ENCODE results near the gene PCDHGA7.
"Not testable (repeated sequence)": the region's sequence is repeated elsewhere in the genome, so short reads cannot be mapped to it uniquely, and the experiment has no call there.

Gene PCDHGA7

DNA sequence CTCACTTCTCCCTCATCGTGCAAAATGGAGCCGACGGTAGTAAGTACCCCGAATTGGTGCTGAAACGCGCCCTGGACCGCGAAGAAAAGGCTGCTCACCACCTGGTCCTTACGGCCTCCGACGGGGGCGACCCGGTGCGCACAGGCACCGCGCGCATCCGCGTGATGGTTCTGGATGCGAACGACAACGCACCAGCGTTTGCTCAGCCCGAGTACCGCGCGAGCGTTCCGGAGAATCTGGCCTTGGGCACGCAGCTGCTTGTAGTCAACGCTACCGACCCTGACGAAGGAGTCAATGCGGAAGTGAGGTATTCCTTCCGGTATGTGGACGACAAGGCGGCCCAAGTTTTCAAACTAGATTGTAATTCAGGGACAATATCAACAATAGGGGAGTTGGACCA, 48.7 kb downstream of the PCDHGA7 start:
- DNase-seq, result no peak

GRCh38 chr5:141432308-141432707, 49.8 kb downstream of the PCDHGA7 start:
- DNase-seq, result not testable (repeated sequence)

GRCh38 chr5:141432726-141433125, 50.2 kb downstream of the PCDHGA7 start:
- not testable (repeated sequence) for DNase-seq

DNA sequence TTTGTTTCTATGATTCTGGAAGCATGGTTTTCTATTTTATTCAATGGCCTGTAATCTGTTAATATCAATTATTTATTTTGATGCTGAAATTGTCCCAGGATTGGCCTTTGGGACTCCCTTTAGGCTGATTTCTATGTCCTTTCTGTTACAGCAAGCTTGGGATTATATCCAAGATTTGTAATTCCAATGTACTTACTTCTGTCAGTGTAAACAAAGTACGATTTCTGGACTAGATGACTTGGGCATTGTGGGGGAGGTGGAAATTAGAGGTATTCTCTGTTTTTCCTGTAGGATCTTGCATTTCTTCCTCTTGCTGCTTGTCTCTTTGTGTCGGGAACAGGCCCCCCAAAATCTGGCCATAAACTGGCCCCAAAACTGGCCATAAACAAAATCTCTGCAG, 51.5 kb downstream of the PCDHGA7 start:
- DNase-seq, result no peak

Measured in OCI-M1 (cell line).